RWPE2 (cell line): ENCODE measurements around the gene VIT.

Experiments
- ATAC-seq: fragments of 200-7000 bp; cut with Tn5 transposase; 3 replicates; pipeline ENCODE4 v1.9.1; 2021; ENCODE audit warnings: low read depth
- DNase-seq: peaks from one replicate; pipeline ENCODE4 v3.0.0-alpha.2; 2020; ENCODE audit warnings: low spot score
- H3K27ac ChIP-seq: fragments of 450-650 bp; 2 replicates; pipeline ENCODE4 v1.5.1; 2017; ENCODE audit warnings: mild to moderate bottlenecking; ENCODE audit not compliant: poor library complexity, severe bottlenecking
- H3K27me3 ChIP-seq: fragments of 250-450 bp; sonication (Bioruptor Pico); 2 replicates; pipeline ENCODE4 v1.5.1; 2021; ENCODE audit warnings: mild to moderate bottlenecking, moderate library complexity; ENCODE audit not compliant: insufficient read depth, poor library complexity, severe bottlenecking
- H3K36me3 ChIP-seq: fragments of 250-450 bp; sonication (Bioruptor Pico); 2 replicates; pipeline ENCODE4 v1.5.1; 2020; ENCODE audit warnings: low read depth, mild to moderate bottlenecking, moderate library complexity
- H3K4me1 ChIP-seq: fragments of 250-450 bp; sonication (Bioruptor Pico); 2 replicates; pipeline ENCODE4 v1.5.1; 2021; ENCODE audit warnings: mild to moderate bottlenecking, moderate library complexity; ENCODE audit not compliant: insufficient read depth, poor library complexity, severe bottlenecking
- H3K4me3 ChIP-seq: fragments of 250-450 bp; sonication (Bioruptor Pico); 2 replicates; pipeline ENCODE4 v1.5.1; 2021; ENCODE audit warnings: mild to moderate bottlenecking, moderate library complexity; ENCODE audit not compliant: severe bottlenecking
- H3K9me3 ChIP-seq: fragments of 250-450 bp; sonication (Bioruptor Pico); 2 replicates; pipeline ENCODE4 v1.5.1; 2021; ENCODE audit warnings: mild to moderate bottlenecking, moderate library complexity; ENCODE audit not compliant: severe bottlenecking
- TF ChIP-seq, protein P1 (sequence below): fragments of 450-650 bp; IDR thresholded peaks from one replicate; pipeline ENCODE4 v1.5.1; 2017; ENCODE audit warnings: mild to moderate bottlenecking, moderate library complexity; ENCODE audit not compliant: poor library complexity, severe bottlenecking

Gene VIT

GRCh38 chr2:36802952-36803351 is 106.4 kb downstream of the VIT start:
- DNase-seq (no peak), ATAC-seq (no peak)
- no peaks in the 10 kb centered on the region for H3K27me3 ChIP-seq
- no peak overlapping the region for H3K27ac ChIP-seq
- H3K9me3 ChIP-seq = no peaks in the 10 kb centered on the region
- no peaks in the 10 kb centered on the region for H3K4me1 ChIP-seq
- TF ChIP-seq, protein P1, sequence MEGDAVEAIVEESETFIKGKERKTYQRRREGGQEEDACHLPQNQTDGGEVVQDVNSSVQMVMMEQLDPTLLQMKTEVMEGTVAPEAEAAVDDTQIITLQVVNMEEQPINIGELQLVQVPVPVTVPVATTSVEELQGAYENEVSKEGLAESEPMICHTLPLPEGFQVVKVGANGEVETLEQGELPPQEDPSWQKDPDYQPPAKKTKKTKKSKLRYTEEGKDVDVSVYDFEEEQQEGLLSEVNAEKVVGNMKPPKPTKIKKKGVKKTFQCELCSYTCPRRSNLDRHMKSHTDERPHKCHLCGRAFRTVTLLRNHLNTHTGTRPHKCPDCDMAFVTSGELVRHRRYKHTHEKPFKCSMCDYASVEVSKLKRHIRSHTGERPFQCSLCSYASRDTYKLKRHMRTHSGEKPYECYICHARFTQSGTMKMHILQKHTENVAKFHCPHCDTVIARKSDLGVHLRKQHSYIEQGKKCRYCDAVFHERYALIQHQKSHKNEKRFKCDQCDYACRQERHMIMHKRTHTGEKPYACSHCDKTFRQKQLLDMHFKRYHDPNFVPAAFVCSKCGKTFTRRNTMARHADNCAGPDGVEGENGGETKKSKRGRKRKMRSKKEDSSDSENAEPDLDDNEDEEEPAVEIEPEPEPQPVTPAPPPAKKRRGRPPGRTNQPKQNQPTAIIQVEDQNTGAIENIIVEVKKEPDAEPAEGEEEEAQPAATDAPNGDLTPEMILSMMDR = no peak
- H3K36me3 ChIP-seq = no peaks in the 10 kb centered on the region
- H3K4me3 ChIP-seq = no peak overlapping the region

GRCh38 chr2:36805635-36806224 is 109.2 kb downstream of the VIT start:
- TF ChIP-seq, protein P1 = no peak
- Histone ChIP-seq H3K4me1 (no peaks in the 10 kb centered on the region), H3K36me3 (no peaks in the 10 kb centered on the region), H3K9me3 (no peaks in the 10 kb centered on the region), H3K27me3 (no peaks in the 10 kb centered on the region), H3K27ac (no peak overlapping the region), H3K4me3 (no peak overlapping the region)
- ATAC-seq = no peak
- no peak for DNase-seq

GRCh38 chr2:36807223-36807886 is 110.8 kb downstream of the VIT start:
- TF ChIP-seq, protein P1 = no peak
- Histone ChIP-seq H3K27me3 (no peaks in the 10 kb centered on the region), H3K36me3 (no peaks in the 10 kb centered on the region), H3K4me1 (no peaks in the 10 kb centered on the region), H3K27ac (no peak overlapping the region), H3K4me3 (no peak overlapping the region), H3K9me3 (no peaks in the 10 kb centered on the region)
- ATAC-seq = no peak
- DNase-seq = no peak

DNA sequence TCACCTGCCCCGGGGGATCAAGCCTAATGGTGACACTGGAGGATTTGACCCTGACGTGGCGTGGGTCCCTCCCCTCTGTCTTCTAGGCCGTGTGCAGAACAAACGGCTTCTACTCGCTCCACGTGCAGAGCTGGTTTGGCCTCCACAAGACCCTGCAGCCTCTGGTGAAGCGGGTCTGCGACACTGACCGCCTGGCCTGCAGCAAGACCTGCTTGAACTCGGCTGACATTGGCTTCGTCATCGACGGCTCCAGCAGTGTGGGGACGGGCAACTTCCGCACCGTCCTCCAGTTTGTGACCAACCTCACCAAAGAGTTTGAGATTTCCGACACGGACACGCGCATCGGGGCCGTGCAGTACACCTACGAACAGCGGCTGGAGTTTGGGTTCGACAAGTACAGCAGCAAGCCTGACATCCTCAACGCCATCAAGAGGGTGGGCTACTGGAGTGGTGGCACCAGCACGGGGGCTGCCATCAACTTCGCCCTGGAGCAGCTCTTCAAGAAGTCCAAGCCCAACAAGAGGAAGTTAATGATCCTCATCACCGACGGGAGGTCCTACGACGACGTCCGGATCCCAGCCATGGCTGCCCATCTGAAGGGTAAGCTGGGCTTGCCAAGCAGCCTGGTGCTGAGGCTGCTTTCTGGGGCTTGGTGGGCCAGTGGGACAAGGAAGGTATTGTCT is 112.0 kb downstream of the VIT start:
- DNase-seq (no peak), ATAC-seq (no peak)
- H3K4me3 ChIP-seq = no peak overlapping the region
- H3K9me3 ChIP-seq = no peaks in the 10 kb centered on the region
- no peaks in the 10 kb centered on the region for H3K27me3 ChIP-seq
- TF ChIP-seq, protein P1 = no peak
- H3K36me3 ChIP-seq = no peaks in the 10 kb centered on the region
- H3K4me1 ChIP-seq = no peaks in the 10 kb centered on the region
- H3K27ac ChIP-seq = no peak overlapping the region

GRCh38 chr2:36809069-36809445 is 112.5 kb downstream of the VIT start:
- Histone ChIP-seq H3K4me3 (no peak overlapping the region), H3K27ac (no peak overlapping the region), H3K9me3 (no peaks in the 10 kb centered on the region), H3K4me1 (no peaks in the 10 kb centered on the region), H3K27me3 (no peaks in the 10 kb centered on the region), H3K36me3 (no peaks in the 10 kb centered on the region)
- DNase-seq = no peak
- TF ChIP-seq, protein P1 = no peak
- no peak for ATAC-seq
